Glomerular endothelial cell (primary cell): ENCODE measurements around the gene ATP6V1E1. TPM values are rescaled to one million over a fixed set of nuclear protein-coding genes. Genes with fewer than 3 reads are reported as not detected.

Experiments
- DNase-seq: peaks from one replicate; pipeline ENCODE4 v3.0.0-alpha.2; 2011; ENCODE audit warnings: low read depth, low spot score; ENCODE audit errors: extremely low read depth
- total RNA-seq: library from RNA; depleted of rRNA; stranded (reverse); fragments of >200 nt; gene quantifications from 2 replicates; pipeline ENCODE4 v1.2.3, GENCODE V29; 2015

The ATP6V1E1 gene
- total RNA-seq, 1 donor from 2014 or later = 163 TPM

GRCh38 chr22:17548756-17549035 lies 79.9 kb downstream of the ATP6V1E1 start:
- DNase-seq = no peak

GRCh38 chr22:17548010-17548755 lies 80.4 kb downstream of the ATP6V1E1 start:
- no peak for DNase-seq

- DNase-seq = no peak
These were observed 86.1 kb downstream of the ATP6V1E1 start for GRCh38 chr22:17542452-17542851.

Other genes starting within 250 kb of the ATP6V1E1 start
- gene SLC25A18, start 65.3 kb downstream of the ATP6V1E1 start, total RNA-seq = not detected in 2 replicates
- gene BCL2L13, start 10.0 kb upstream of the ATP6V1E1 start, total RNA-seq = 49.2 and 59.7 TPM in 2 replicates
- 77.3 and 98.8 TPM in 2 replicates for gene BID, start 145.7 kb upstream of the ATP6V1E1 start, total RNA-seq